Caki2 (cell line): Measurements from ENCODE around the gene LYST. TPM values are rescaled to one million over a fixed set of nuclear protein-coding genes. Genes with fewer than 3 reads are reported as not detected.
"Not testable (repeated sequence)": the region's sequence is repeated elsewhere in the genome, so short reads cannot be mapped to it uniquely, and the experiment has no call there.

Experiments
- DNase-seq: peaks from one replicate; pipeline ENCODE4 v3.0.0-alpha.2; 2015; ENCODE audit warnings: low read depth
- in situ Hi-C: cut with HindIII; loops from 2 replicates; pipeline ENCODE4 v1.10.0; 2016; ENCODE audit warnings: low sequenced_read_pairs, low pct_unique_long_range_greater_than_20kb, mixed read lengths
- total RNA-seq: library from RNA; depleted of rRNA; stranded (reverse); fragments of >200 nt; shearing (Covaris generic); gene quantifications from 2 replicates; pipeline ENCODE4 v1.2.3, GENCODE V29; 2014; ENCODE audit warnings: low replicate concordance

The LYST gene
- total RNA-seq, 1 experiment from 2014 or later: 11.7 TPM

GRCh38 chr1:235799264-235799663 lies 67.4 kb downstream of the LYST start:
- in situ Hi-C loops: no loop called here
- no peak for DNase-seq

GRCh38 chr1:235791532-235792060 lies 75.1 kb downstream of the LYST start:
- DNase-seq: no peak
- in situ Hi-C loops: no loop called here

DNA sequence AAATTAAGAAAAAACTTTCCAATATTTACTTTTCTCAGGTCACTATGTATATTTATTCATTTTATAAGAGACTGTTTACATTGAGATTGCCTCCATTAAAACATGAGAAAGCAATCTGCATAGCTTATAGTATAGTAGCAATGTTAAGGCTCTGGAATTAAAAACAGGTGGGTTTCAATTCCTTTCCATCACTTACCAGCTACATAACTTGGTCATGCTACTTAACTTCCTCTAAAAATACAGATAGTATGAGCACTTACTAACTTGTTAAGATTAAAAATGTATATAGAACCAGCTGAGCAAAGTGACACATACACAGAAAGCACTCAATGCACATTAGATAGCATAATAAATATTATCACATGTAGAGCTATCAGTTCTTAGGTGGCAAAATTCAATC lies 76.6 kb downstream of the LYST start:
- no peak for DNase-seq
- in situ Hi-C loops: no loop called here

GRCh38 chr1:235786227-235786898 lies 80.3 kb downstream of the LYST start:
- DNase-seq, in situ Hi-C loops: not testable (repeated sequence)

GRCh38 chr1:235784950-235785349 lies 81.8 kb downstream of the LYST start:
- in situ Hi-C loops: no loop called here
- DNase-seq: no peak

DNA sequence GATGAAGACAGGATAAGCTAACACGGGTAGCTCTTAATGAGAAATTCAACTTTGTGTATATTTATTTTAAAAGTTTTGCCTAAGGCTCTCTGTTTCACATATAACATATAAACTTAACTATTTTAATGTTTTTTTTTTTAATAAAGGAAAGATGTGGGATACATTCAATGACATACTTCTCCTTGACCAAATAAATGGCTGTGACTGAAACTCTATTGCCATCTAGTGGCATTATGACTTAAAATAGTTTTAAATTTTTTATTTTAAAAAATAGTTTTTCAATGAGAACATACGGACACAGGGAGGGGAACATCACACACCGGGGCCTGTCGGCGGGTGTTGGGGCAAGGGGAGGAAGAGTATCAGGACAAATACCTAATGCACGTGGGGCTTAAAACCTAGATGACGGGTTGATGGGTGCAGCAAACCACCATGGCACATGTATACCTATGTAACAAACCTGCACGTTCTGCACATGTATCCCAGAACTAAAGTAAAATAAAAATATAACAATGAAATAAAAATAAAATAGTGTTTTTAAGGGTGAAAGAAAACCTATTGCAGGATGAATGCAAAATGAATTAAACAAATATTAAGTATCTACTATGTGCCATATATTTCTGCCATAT lies 83.4 kb downstream of the LYST start:
- DNase-seq: peak; percentile 23
- in situ Hi-C loops: no loop called here

DNA sequence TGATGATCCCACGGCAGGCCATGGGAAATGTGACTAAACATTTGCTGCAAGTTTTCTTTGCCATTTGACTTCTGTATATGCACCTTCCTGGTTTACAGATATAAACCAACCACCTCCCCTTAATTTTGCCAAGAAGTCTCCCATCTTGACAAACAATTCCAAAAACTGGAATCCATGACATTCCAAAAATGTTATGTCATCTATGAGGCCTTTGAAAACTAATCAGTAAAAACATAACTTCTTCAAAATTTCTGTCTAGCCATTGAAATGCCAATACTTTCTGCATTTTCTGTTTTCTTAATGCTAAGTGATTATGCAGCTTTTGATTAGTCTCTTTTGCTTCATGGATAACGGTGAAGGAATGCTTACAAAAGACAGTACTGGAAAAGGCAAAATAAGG lies 84.1 kb downstream of the LYST start:
- DNase-seq: no peak
- in situ Hi-C loops: no loop called here

DNA sequence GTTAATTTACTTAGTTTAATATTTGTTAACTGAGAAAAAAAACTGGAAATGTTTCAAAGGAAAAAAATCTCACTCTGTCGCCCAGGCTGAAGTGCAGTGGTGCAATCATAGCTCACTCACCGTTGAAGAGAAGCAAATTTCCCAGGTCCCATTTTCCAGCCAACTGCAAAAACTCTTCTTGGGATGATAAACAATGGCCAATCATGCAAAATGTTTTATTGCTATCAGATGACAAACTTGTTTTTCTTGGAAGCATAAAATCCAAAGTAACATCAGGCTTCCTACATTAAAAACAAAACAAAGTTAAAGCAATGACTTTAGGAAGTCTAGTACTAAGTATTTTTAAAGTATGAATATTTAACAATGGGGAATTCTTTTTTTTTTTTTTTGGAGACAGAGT lies 84.9 kb downstream of the LYST start:
- in situ Hi-C loops: no loop called here

GRCh38 chr1:235779770-235780169 lies 86.9 kb downstream of the LYST start:
- in situ Hi-C loops: no loop called here
- no peak for DNase-seq

More for the DNA sequence above, 84.9 kb downstream of the LYST start:
- DNase-seq: peak; percentile 47

- no peak for DNase-seq
- in situ Hi-C loops: no loop called here
Observed at GRCh38 chr1:235776396-235776795, 90.3 kb downstream of the LYST start.

GRCh38 chr1:235775246-235775860 lies 91.4 kb downstream of the LYST start:
- DNase-seq: no peak
- in situ Hi-C loops: no loop called here

GRCh38 chr1:235767795-235768194 lies 98.9 kb downstream of the LYST start:
- in situ Hi-C loops: no loop called here
- no peak for DNase-seq

GRCh38 chr1:235766794-235767285 lies 99.9 kb downstream of the LYST start:
- no peak for DNase-seq
- in situ Hi-C loops: no loop called here

GRCh38 chr1:235763962-235764361 lies 102.7 kb downstream of the LYST start:
- DNase-seq: no peak
- in situ Hi-C loops: no loop called here

DNA sequence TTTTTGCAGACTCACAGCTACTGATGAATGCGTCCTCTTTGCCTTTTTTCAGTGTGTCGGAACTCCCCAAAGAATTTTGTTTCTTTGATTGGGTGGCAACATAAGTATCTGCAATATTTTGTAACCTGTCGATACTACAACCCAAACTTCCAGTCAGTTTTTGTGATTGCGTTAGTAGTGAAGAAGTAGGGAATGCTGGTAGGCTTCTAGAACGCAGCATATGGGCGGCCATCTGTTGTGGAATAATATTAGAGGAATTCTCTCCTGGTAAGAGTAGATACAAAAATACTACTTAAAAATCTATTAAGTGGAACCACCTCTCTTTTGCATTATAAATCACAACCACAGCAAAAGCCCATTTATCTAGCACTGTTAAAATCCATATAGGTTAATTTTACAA lies 107.4 kb downstream of the LYST start:
- in situ Hi-C loops: no loop called here

DNA sequence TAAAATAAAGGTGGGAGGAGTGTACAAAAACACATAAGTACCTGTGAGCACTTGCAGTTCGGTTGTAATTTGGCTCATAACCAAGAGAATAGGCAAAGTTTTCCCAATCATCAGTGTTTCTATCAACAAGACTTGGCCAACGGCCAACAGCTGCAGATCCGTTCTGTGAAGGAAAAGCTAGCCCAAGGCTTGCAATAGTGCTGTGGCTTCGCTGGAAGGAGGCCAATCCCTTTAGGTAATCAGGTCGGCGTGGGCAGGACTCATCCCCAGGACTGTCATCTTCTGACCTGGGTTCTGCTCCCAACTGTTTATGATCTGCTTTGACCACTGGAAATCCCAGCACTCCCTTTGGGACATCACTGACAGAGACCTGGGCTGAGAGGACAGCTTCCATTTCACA lies 107.8 kb downstream of the LYST start:
- no peak for DNase-seq
- in situ Hi-C loops: no loop called here

More for the DNA sequence above, 107.4 kb downstream of the LYST start:
- DNase-seq: no peak

GRCh38 chr1:235757587-235758096 lies 109.1 kb downstream of the LYST start:
- DNase-seq: no peak
- in situ Hi-C loops: no loop called here

DNA sequence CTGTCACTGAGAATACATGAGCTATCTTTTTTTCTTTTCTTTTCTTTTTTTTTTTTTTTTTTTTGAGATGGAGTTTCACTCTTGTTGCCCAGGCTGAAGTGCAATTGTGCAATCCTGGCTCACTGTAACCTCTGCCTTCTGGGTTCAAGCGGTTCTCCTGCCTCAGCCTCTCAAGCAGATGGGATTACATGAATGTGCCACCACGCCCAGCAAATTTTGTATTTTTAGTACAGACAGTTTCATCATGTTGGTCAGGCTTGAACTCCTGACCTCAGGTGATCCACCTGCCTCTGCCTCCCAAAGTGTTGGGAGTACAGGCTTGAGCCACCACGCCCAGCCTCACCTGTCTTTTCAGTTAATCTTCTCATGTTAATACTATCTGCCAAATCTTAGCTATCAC lies 112.5 kb downstream of the LYST start:
- in situ Hi-C loops, DNase-seq: not testable (repeated sequence)

DNA sequence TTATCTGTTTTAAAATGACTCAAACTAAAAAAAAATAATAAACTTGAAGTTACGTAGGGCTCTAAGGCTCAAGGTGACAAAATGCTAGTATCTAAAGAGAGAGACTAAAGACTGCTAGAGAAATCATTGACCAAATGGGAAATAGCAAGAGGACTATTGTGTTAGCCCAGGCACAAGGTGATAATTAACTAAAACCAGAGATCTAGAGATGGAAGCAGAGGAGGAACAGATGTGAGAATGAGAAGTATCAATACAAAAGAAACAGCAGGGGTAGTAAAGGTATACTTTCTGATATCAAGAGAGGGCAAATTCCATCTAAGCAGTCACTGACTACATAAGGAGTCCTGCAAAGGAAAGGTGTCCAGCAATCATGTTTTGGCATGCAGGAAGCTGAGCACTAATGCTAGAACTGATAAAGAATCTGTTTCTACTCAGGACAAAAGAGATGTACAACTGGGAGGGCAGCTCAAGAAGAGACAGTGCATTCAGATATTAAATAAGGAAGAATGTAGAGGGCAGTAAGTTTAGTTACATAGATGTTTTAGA lies 116.9 kb downstream of the LYST start:
- no peak for DNase-seq
- in situ Hi-C loops: no loop called here
